Parathyroid adenoma (tissue), 2 donors: Measurements from ENCODE around the gene MT1B.

Experiments
- H2AFZ ChIP-seq: fragments of 300-600 bp; sonication (generic); one replicate; pipeline ENCODE4 v1.7.0; 2017; ENCODE audit warnings: antibody characterized with exemption, mild to moderate bottlenecking
- H3K27ac ChIP-seq: fragments of 300-600 bp; sonication (generic); one replicate; pipeline ENCODE4 v1.7.0; 2017
- H3K27me3 ChIP-seq: fragments of 300-600 bp; sonication (generic); one replicate; pipeline ENCODE4 v1.7.0; 2017; ENCODE audit warnings: low read length; ENCODE audit not compliant: control insufficient read depth, insufficient read depth
- H3K36me3 ChIP-seq: fragments of 300-600 bp; sonication (generic); one replicate; pipeline ENCODE4 v1.7.0; 2017; ENCODE audit warnings: low read length; ENCODE audit not compliant: control insufficient read depth, insufficient read depth
- H3K4me1 ChIP-seq: fragments of 300-600 bp; sonication (generic); one replicate; pipeline ENCODE4 v1.7.0; 2017; ENCODE audit warnings: control low read depth
- H3K4me2 ChIP-seq: fragments of 300-600 bp; sonication (generic); one replicate; pipeline ENCODE4 v1.7.0; 2017; ENCODE audit warnings: low read length
- H3K4me3 ChIP-seq: fragments of 300-600 bp; sonication (generic); one replicate; pipeline ENCODE4 v1.7.0; 2017; ENCODE audit warnings: low read depth, low read length
- H3K79me2 ChIP-seq: fragments of 300-600 bp; sonication (generic); one replicate; pipeline ENCODE4 v1.7.0; 2017; ENCODE audit warnings: control low read depth
- H3K9ac ChIP-seq: fragments of 300-600 bp; sonication (generic); one replicate; pipeline ENCODE4 v1.7.0; 2017; ENCODE audit warnings: mild to moderate bottlenecking
- H3K9me3 ChIP-seq: fragments of 300-600 bp; sonication (generic); one replicate; pipeline ENCODE4 v1.7.0; 2017; ENCODE audit warnings: low read length; ENCODE audit not compliant: control insufficient read depth
- TF ChIP-seq, protein P1 (sequence below): fragments of 300-600 bp; sonication (generic); IDR thresholded peaks from one replicate; pipeline ENCODE4 v1.7.0; 2017; ENCODE audit warnings: antibody characterized with exemption, mild to moderate bottlenecking
- donor health status: primary hyperparathyroidism.

Gene MT1B

DNA sequence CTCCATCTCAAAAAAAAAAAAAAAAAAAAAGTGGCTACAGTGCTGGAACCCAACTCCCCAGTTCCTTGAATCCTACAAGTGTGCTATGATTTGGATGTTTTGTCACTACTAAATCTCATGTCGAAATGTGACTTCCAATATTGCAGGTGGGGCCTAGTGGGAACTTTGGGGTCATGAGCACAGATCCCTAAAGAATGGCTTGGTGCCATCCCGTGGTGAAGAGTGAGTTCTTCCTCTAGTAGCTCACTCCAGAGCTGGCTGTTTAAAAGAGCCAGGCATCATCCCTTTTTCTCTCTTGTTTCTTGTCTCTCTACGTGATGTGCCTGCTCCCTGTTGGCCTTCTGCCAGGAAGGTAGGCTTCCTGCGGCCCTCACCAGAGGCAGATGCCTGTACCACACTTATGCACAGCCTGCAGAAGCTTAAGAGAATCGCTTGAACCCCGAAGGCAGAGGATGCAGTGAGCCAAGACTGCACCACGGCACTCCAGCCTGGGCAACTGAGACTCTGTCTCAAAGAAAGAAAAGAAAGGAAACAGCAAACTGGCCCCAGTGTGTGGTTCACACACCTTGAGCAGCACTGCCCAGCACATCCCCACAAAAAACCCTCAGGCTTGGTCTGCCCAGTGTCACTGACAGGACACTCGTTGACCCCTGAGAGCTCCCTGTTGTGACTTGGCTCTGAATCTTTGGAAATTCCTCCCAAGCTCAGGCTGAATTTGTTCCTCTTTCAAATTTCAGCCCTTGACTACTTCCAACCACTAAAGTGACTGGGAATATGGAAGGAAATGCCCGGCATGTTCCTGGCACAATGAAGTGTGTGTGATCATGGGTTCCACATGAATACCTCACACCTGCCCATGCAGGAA is 23.0 kb upstream of the MT1B start:
- no peak overlapping the region for H3K4me3 ChIP-seq
- TF ChIP-seq, protein P1, sequence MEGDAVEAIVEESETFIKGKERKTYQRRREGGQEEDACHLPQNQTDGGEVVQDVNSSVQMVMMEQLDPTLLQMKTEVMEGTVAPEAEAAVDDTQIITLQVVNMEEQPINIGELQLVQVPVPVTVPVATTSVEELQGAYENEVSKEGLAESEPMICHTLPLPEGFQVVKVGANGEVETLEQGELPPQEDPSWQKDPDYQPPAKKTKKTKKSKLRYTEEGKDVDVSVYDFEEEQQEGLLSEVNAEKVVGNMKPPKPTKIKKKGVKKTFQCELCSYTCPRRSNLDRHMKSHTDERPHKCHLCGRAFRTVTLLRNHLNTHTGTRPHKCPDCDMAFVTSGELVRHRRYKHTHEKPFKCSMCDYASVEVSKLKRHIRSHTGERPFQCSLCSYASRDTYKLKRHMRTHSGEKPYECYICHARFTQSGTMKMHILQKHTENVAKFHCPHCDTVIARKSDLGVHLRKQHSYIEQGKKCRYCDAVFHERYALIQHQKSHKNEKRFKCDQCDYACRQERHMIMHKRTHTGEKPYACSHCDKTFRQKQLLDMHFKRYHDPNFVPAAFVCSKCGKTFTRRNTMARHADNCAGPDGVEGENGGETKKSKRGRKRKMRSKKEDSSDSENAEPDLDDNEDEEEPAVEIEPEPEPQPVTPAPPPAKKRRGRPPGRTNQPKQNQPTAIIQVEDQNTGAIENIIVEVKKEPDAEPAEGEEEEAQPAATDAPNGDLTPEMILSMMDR, result no peak
- H3K79me2 ChIP-seq, result no peaks in the 10 kb centered on the region
- H2AFZ ChIP-seq, result no peak overlapping the region
- no peaks in the 10 kb centered on the region for H3K27me3 ChIP-seq
- H3K4me2 ChIP-seq, result no peak overlapping the region
- no peak overlapping the region for H3K27ac ChIP-seq
- H3K9ac ChIP-seq, result no peak overlapping the region
- H3K36me3 ChIP-seq, result no peaks in the 10 kb centered on the region
- no peaks in the 10 kb centered on the region for H3K9me3 ChIP-seq
- H3K4me1 ChIP-seq, result no peaks in the 10 kb centered on the region

DNA sequence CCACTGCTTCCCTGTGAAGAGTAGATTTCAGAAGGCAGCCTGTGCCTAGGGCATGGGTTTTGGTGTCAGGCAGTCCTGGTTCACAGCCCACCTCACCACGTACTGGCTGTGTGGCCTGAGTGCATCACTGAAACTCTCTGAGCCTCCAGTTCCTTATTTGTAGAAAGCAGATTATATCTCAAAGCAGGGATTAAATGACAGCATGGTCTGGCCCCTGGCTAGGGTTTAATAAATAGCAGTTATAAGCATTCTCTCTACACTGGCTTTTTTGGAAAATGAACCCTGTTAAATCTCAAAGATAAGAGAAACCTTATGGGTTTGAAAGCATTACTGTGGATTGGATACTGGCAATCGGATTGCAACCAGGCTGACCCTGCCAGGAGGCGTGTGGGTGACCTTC is 22.2 kb upstream of the MT1B start:
- Histone ChIP-seq H3K4me3 (no peak overlapping the region), H3K9ac (no peak overlapping the region), H3K9me3 (no peaks in the 10 kb centered on the region), H3K27ac (no peak overlapping the region), H3K27me3 (no peaks in the 10 kb centered on the region), H3K36me3 (no peaks in the 10 kb centered on the region), H2AFZ (no peak overlapping the region), H3K79me2 (no peaks in the 10 kb centered on the region), H3K4me2 (no peak overlapping the region), H3K4me1 (no peaks in the 10 kb centered on the region)
- TF ChIP-seq, protein P1, result no peak

DNA sequence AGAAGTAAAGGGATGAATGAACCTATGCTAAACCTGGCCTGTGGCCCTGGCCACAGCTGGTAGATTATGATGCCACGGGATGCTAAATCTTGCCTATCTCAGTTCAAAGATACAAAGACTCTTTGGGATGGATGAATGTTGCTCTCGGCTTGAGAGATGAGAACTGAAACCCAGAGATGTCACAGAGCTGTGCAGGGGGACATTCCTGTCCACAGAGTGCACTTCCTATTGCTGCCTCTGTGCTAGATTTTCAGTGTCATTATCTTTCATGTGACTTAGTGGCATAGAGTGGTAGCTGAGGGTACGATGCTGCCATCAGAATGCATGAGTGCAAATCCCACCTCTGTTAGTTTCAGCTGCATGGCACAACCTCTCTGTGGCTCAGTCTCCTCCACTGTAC is 21.6 kb upstream of the MT1B start:
- H3K27me3 ChIP-seq, result no peaks in the 10 kb centered on the region
- H3K36me3 ChIP-seq, result no peaks in the 10 kb centered on the region
- H2AFZ ChIP-seq, result no peak overlapping the region
- no peaks in the 10 kb centered on the region for H3K4me1 ChIP-seq
- TF ChIP-seq, protein P1, result no peak
- H3K9me3 ChIP-seq, result no peaks in the 10 kb centered on the region
- no peak overlapping the region for H3K27ac ChIP-seq
- no peak overlapping the region for H3K4me3 ChIP-seq
- H3K9ac ChIP-seq, result no peak overlapping the region
- H3K79me2 ChIP-seq, result no peaks in the 10 kb centered on the region
- no peak overlapping the region for H3K4me2 ChIP-seq

DNA sequence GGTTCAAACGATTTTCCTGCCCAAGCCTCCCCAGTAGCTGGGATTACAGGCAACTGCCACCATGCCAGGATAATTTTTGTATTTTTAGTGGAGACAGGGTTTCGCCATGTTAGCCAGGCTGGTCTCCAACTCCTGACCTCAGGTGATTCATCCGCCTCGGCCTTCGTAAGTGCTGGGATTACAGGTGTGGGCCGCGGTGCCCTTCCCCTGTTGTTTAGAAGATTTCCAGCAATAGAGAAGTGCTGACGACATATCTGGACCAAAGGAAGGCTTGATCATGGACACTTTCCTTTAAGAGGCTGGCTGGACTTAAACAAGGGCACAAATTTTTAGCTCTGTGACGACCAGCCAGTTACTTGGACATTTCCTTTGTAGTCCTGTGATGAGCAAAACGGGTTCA is 20.5 kb upstream of the MT1B start:
- Histone ChIP-seq H3K36me3 (no peaks in the 10 kb centered on the region), H3K79me2 (no peaks in the 10 kb centered on the region), H3K4me2 (no peak overlapping the region), H3K27me3 (no peaks in the 10 kb centered on the region), H3K27ac (no peak overlapping the region), H3K9me3 (no peaks in the 10 kb centered on the region), H3K9ac (no peak overlapping the region), H2AFZ (no peak overlapping the region), H3K4me1 (no peaks in the 10 kb centered on the region), H3K4me3 (no peak overlapping the region)
- TF ChIP-seq, protein P1, result no peak

DNA sequence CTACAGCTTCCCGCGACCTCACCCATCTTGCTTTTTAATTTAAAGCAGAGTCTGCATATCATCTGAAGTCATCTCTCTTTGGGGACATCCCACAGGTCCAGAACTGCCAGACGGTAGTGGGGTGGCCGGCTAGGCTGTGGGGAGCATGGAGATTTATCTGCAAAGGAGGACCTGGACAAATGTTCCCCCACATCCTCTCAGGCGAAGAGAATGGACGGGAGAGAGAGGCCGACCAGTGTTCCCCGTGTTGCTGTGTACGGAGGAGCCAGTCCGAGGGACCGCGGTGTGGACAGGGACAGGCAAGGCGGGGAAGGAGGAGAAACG is 19.9 kb upstream of the MT1B start:
- no peaks in the 10 kb centered on the region for H3K4me1 ChIP-seq
- H3K4me2 ChIP-seq, result peak overlapping the region; percentile 79
- H3K36me3 ChIP-seq, result no peaks in the 10 kb centered on the region
- peak overlapping the region; percentile 47 for H3K4me3 ChIP-seq
- H3K79me2 ChIP-seq, result no peaks in the 10 kb centered on the region
- no peaks in the 10 kb centered on the region for H3K27me3 ChIP-seq
- no peaks in the 10 kb centered on the region for H3K9me3 ChIP-seq
- no peak overlapping the region for H3K9ac ChIP-seq
- H2AFZ ChIP-seq, result peak overlapping the region; percentile 21
- H3K27ac ChIP-seq, result peak overlapping the region; percentile 25
- TF ChIP-seq, protein P1, result no peak
